IPS-18a (cell line): ENCODE results near the gene NTM.

ENCODE experiments used
- H3K27ac ChIP-seq: one replicate; pipeline ENCODE4 v1.5.1; 2013; ENCODE audit warnings: low read length
- H3K27me3 ChIP-seq: one replicate; pipeline ENCODE4 v1.6.1; 2013; ENCODE audit warnings: mild to moderate bottlenecking, low read length; ENCODE audit not compliant: control insufficient read depth, insufficient read depth
- H3K36me3 ChIP-seq: one replicate; pipeline ENCODE4 v1.6.1; 2013; ENCODE audit warnings: low read depth, low read length; ENCODE audit not compliant: control insufficient read depth
- H3K4me1 ChIP-seq: one replicate; pipeline ENCODE4 v1.6.1; 2013; ENCODE audit warnings: low read depth, low read length; ENCODE audit not compliant: control insufficient read depth
- H3K4me3 ChIP-seq: one replicate; pipeline ENCODE4 v1.5.1; 2013; ENCODE audit warnings: low read length
- H3K9ac ChIP-seq: one replicate; pipeline ENCODE4 v1.6.1; 2013; ENCODE audit warnings: mild to moderate bottlenecking, low read length, moderate library complexity
- H3K9me3 ChIP-seq: one replicate; pipeline ENCODE4 v1.6.1; 2013; ENCODE audit warnings: low read depth, low read length; ENCODE audit not compliant: control insufficient read depth

The NTM gene

GRCh38 chr11:131580476-131580875 is 210.1 kb downstream of the NTM start:
- Histone ChIP-seq H3K27ac (no peak overlapping the region), H3K9me3 (no peaks in the 10 kb centered on the region), H3K27me3 (no peaks in the 10 kb centered on the region), H3K4me1 (peaks cover 21% of the 10 kb centered on the region), H3K4me3 (no peak overlapping the region), H3K36me3 (no peaks in the 10 kb centered on the region), H3K9ac (no peak overlapping the region)

- Histone ChIP-seq H3K9ac (no peak overlapping the region), H3K4me3 (no peak overlapping the region), H3K27ac (no peak overlapping the region), H3K9me3 (no peaks in the 10 kb centered on the region), H3K36me3 (no peaks in the 10 kb centered on the region), H3K27me3 (no peaks in the 10 kb centered on the region), H3K4me1 (peaks cover 25% of the 10 kb centered on the region)
These were observed 210.6 kb downstream of the NTM start for GRCh38 chr11:131581046-131581445.

- Histone ChIP-seq H3K4me1 (peaks cover 25% of the 10 kb centered on the region), H3K9me3 (no peaks in the 10 kb centered on the region), H3K4me3 (no peak overlapping the region), H3K9ac (no peak overlapping the region), H3K27me3 (no peaks in the 10 kb centered on the region), H3K27ac (no peak overlapping the region), H3K36me3 (no peaks in the 10 kb centered on the region)
These were observed 211.7 kb downstream of the NTM start for GRCh38 chr11:131582021-131582525.

GRCh38 chr11:131583421-131583820 is 213.0 kb downstream of the NTM start:
- Histone ChIP-seq H3K9ac (no peak overlapping the region), H3K9me3 (no peaks in the 10 kb centered on the region), H3K4me1 (peaks cover 25% of the 10 kb centered on the region), H3K36me3 (no peaks in the 10 kb centered on the region), H3K27me3 (no peaks in the 10 kb centered on the region), H3K4me3 (no peak overlapping the region), H3K27ac (no peak overlapping the region)

- Histone ChIP-seq H3K9me3 (no peaks in the 10 kb centered on the region), H3K4me3 (no peak overlapping the region), H3K27me3 (no peaks in the 10 kb centered on the region)
These were observed 213.5 kb downstream of the NTM start for GRCh38 chr11:131583938-131584337.

GRCh38 chr11:131584785-131585592 is 214.6 kb downstream of the NTM start:
- Histone ChIP-seq H3K4me3 (no peak overlapping the region), H3K27me3 (no peaks in the 10 kb centered on the region), H3K9ac (no peak overlapping the region), H3K4me1 (peaks cover 25% of the 10 kb centered on the region), H3K27ac (no peak overlapping the region), H3K36me3 (no peaks in the 10 kb centered on the region), H3K9me3 (no peaks in the 10 kb centered on the region)

More at GRCh38 chr11:131583938-131584337, 213.5 kb downstream of the NTM start:
- Histone ChIP-seq H3K4me1 (peaks cover 25% of the 10 kb centered on the region), H3K27ac (no peak overlapping the region), H3K9ac (no peak overlapping the region), H3K36me3 (no peaks in the 10 kb centered on the region)

DNA sequence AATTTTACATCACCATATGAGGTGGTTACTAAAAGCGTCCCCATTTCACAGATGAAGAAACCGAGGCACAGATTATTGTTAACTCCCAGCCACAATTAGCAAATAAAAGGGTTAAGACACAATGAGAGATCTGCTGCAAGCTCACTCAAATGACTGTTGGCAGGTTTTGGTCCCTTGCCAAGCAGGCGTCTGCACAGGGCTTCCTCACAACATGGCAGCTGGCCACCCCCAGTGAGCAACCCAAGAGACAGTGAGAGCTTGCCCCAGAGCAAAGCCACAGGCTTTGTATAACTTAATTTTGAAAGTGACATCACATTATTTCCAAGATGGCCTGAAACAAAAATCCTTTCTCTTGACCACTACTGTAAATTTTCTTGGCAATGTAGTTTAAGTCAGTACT is 217.6 kb downstream of the NTM start:
- H3K9ac ChIP-seq: no peak overlapping the region
- H3K27me3 ChIP-seq: no peaks in the 10 kb centered on the region
- no peak overlapping the region for H3K4me3 ChIP-seq
- H3K36me3 ChIP-seq: no peaks in the 10 kb centered on the region
- H3K27ac ChIP-seq: no peak overlapping the region
- H3K4me1 ChIP-seq: peaks cover 25% of the 10 kb centered on the region
- H3K9me3 ChIP-seq: no peaks in the 10 kb centered on the region

GRCh38 chr11:131591051-131591461 is 220.6 kb downstream of the NTM start:
- Histone ChIP-seq H3K9ac (no peak overlapping the region), H3K9me3 (no peaks in the 10 kb centered on the region), H3K4me3 (no peak overlapping the region), H3K36me3 (no peaks in the 10 kb centered on the region), H3K27me3 (no peaks in the 10 kb centered on the region), H3K27ac (no peak overlapping the region), H3K4me1 (peaks cover 23% of the 10 kb centered on the region)

DNA sequence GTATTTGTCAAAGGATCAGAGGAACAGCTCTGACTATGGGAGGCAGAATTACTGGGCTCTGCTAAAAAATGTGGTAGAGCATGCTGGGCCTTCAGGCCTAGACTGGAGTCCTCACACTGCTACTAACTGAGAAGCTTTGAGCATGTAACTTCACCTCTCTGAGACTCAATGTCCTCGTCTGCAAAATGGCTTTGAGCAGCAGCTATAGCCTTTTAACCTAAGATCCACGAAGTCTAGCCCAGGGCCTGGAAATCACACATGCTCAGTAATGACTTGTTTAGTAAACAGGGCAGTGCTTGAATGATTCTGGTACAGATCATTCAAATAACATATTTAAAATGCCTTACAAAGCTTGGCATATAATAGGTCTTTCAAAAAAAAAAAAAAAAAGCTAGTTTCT is 221.7 kb downstream of the NTM start:
- Histone ChIP-seq H3K4me3 (no peak overlapping the region), H3K27me3 (no peaks in the 10 kb centered on the region), H3K36me3 (no peaks in the 10 kb centered on the region), H3K27ac (no peak overlapping the region), H3K4me1 (peaks cover 23% of the 10 kb centered on the region), H3K9ac (no peak overlapping the region), H3K9me3 (no peaks in the 10 kb centered on the region)

DNA sequence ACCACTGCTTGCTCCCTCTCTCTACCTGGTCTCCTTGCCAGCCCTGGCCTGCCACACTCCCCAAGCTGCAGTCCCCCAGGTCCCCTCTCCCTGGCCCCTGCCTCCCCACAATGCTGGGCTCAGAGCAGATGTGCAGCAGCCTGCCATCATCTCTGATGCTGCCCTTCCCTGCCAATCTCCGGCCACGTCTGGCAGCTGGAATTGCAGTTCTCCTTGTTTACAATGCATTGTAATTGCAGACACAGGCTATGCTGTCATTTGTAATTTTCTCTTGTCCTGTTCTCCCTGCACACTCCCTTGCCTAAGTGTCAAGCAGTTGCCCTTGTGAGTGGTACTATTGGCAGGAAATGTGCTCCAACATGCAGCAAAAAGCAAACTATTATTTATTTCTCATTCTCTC is 222.3 kb downstream of the NTM start:
- H3K36me3 ChIP-seq: no peaks in the 10 kb centered on the region

DNA sequence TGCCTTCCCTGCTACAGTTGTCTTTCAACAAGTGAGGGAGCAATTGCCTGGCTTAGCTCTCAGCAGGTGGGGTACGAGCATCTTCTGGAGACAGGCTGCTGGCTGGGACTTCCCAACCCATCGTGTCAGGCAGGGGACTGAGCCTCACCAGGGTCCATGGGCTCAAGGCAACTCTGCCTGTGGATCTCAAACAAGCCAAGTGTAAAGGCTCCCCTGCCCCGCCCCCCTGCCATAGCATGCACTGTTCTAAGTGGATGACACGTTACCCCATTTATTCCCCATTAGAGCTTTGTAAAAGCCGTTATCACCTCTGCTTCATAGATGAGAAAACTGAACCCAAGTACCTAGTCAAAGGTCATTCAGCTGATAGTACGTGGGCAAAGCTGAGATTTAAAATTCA is 222.9 kb downstream of the NTM start:
- Histone ChIP-seq H3K9me3 (no peaks in the 10 kb centered on the region), H3K27me3 (no peaks in the 10 kb centered on the region), H3K36me3 (no peaks in the 10 kb centered on the region), H3K27ac (no peak overlapping the region), H3K4me1 (peaks cover 28% of the 10 kb centered on the region), H3K9ac (no peak overlapping the region), H3K4me3 (no peak overlapping the region)

More for the DNA sequence above, 222.3 kb downstream of the NTM start:
- no peaks in the 10 kb centered on the region for H3K27me3 ChIP-seq
- H3K27ac ChIP-seq: no peak overlapping the region
- H3K4me3 ChIP-seq: no peak overlapping the region
- H3K4me1 ChIP-seq: peaks cover 23% of the 10 kb centered on the region
- no peak overlapping the region for H3K9ac ChIP-seq
- H3K9me3 ChIP-seq: no peaks in the 10 kb centered on the region

DNA sequence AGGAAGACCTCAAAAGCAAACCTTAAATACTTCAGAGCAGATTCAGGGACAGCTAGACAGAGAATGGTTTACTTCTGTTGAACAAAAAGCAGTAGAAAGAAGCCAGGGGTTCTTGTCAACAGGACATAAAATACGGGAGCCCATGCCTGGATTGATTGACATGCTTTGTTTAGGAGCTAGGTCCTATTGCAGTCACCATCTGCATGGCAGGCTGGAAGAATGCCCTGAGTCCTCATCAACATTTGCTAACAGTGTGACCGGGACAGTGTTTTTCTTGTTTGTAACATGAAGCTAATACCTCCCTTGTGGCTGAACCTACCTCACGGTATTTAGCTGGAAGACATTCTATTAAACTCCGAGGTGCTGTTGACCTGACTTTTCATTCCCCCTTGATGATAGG is 225.4 kb downstream of the NTM start:
- peaks cover 27% of the 10 kb centered on the region for H3K4me1 ChIP-seq
- H3K27me3 ChIP-seq: no peaks in the 10 kb centered on the region
- no peak overlapping the region for H3K9ac ChIP-seq
- no peaks in the 10 kb centered on the region for H3K36me3 ChIP-seq
- H3K27ac ChIP-seq: no peak overlapping the region
- H3K9me3 ChIP-seq: no peaks in the 10 kb centered on the region
- no peak overlapping the region for H3K4me3 ChIP-seq
